ENCODE data around the gene C10orf67.

The C10orf67 gene

DNA sequence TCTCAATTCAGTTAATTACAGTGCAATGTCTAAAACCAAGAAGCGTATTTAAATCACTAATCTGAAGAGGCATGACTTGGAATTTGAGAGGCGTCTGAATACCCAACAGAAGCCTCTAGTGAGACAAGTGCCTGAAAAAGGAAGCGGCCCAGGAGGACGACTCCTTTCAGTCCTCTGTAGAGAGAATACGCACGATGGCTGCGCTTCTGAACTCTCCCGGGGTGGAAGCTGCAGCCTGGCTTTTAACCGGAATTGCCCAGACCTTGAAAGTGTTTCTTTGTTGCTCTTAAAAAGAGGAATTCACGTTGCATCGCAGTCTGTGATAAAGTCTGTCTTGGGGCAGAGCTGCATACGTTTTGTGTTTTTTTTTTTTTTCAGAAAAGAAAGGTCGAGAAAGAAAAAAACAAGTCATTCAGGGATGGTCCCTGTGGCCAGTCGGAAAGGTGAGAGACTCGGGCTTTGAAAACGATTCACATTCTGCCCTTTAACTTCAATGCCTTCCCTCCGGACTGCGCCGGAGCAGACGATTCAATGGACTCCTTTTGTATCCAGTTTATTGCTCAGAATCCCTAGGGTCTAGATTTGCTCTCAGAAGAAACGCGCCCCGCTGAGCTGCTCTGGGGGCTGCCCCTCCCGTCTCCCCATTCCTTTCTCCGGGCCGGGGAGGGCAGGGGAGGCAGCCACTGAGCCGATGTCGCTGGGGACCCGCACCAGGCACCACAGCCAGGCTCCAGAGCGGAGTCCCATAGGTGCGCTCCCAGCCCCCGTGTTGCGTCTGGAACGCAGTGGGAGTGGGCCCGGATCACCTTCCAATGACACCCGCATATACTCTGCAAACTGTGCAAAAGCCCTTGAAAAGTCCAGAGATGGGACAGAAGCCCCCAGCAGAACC is 153.5 kb downstream of the C10orf67 start:
- Histone ChIP-seq H3K36me3 (replicated peaks; ENCODE audit: low read depth, low read length) (no peaks in the 10 kb centered on the region), H3K9me3 (ENCODE audit: insufficient read depth, low read length) (no peaks in the 10 kb centered on the region), H3K9ac (ENCODE audit: low read length) (no peak overlapping the region), H3K4me3 (ENCODE audit: low read length) (no peak overlapping the region), H3K4me1 (ENCODE audit: low read length) (no peaks in the 10 kb centered on the region), H4K20me1 (ENCODE audit: insufficient read depth, low read length) (no peaks in the 10 kb centered on the region), H3K79me2 (ENCODE audit: low read length) (no peaks in the 10 kb centered on the region), H2AFZ (ENCODE audit: low read depth, low read length) (no peak overlapping the region), H3K4me2 (ENCODE audit: low read length) (no peak overlapping the region), H3K27me3 (ENCODE audit: low read depth, low read length) (no peaks in the 10 kb centered on the region), H3K27ac (ENCODE audit: low read length) (no peak overlapping the region)
- TF ChIP-seq CTCF (IDR thresholded peaks at IDR 0.05; ENCODE audit: low read depth, low read length): no peak
- TF ChIP-seq EZH2phosphoT487 (IDR thresholded peaks at IDR 0.05; ENCODE audit: low read depth): no peak

DNA sequence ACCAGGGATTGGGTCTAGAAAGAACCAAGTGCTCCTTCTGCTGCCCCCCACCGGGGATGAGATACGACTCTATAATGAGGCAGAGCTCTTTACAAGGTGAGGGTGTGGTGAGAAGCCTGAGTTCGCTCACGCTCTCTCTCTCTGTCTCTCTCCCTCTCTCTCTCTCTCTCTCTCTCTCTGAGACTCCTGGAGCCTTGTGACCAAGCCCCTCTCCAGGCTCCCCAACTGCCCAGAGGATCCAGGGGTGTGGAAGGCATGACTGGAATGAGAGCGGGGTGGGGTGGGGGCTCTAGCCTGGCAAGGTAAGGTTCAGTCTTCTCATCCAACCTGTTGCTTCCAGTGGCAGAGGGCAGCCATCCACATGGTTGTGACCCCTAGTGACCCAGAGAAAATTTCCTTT is 155.6 kb downstream of the C10orf67 start:
- H4K20me1 ChIP-seq (ENCODE audit: insufficient read depth, low read length): no peaks in the 10 kb centered on the region
- no peaks in the 10 kb centered on the region for H3K4me1 ChIP-seq (ENCODE audit: low read length)
- TF ChIP-seq CTCF (IDR thresholded peaks at IDR 0.05; ENCODE audit: low read depth, low read length) (no peak), EZH2phosphoT487 (IDR thresholded peaks at IDR 0.05; ENCODE audit: low read depth) (no peak)
- H3K9ac ChIP-seq (ENCODE audit: low read length): no peak overlapping the region
- no peaks in the 10 kb centered on the region for H3K79me2 ChIP-seq (ENCODE audit: low read length)
- H2AFZ ChIP-seq (ENCODE audit: low read depth, low read length): no peak overlapping the region
- no peaks in the 10 kb centered on the region for H3K36me3 ChIP-seq (replicated peaks; ENCODE audit: low read depth, low read length)
- H3K4me3 ChIP-seq (ENCODE audit: low read length): no peak overlapping the region
- H3K27ac ChIP-seq (ENCODE audit: low read length): no peak overlapping the region
- no peak overlapping the region for H3K4me2 ChIP-seq (ENCODE audit: low read length)
- H3K27me3 ChIP-seq (ENCODE audit: low read depth, low read length): no peaks in the 10 kb centered on the region
- H3K9me3 ChIP-seq (ENCODE audit: insufficient read depth, low read length): no peaks in the 10 kb centered on the region

GRCh38 chr10:23187155-23187554 is 157.4 kb downstream of the C10orf67 start:
- Histone ChIP-seq H2AFZ (ENCODE audit: low read depth, low read length) (no peak overlapping the region), H3K36me3 (replicated peaks; ENCODE audit: low read depth, low read length) (no peaks in the 10 kb centered on the region), H3K27me3 (ENCODE audit: low read depth, low read length) (no peaks in the 10 kb centered on the region), H3K4me3 (ENCODE audit: low read length) (no peak overlapping the region), H4K20me1 (ENCODE audit: insufficient read depth, low read length) (no peaks in the 10 kb centered on the region), H3K79me2 (ENCODE audit: low read length) (no peaks in the 10 kb centered on the region), H3K4me2 (ENCODE audit: low read length) (no peak overlapping the region), H3K27ac (ENCODE audit: low read length) (no peak overlapping the region), H3K9ac (ENCODE audit: low read length) (no peak overlapping the region), H3K9me3 (ENCODE audit: insufficient read depth, low read length) (no peaks in the 10 kb centered on the region), H3K4me1 (ENCODE audit: low read length) (no peaks in the 10 kb centered on the region)
- TF ChIP-seq EZH2phosphoT487 (IDR thresholded peaks at IDR 0.05; ENCODE audit: low read depth): no peak

GRCh38 chr10:23186697-23187096 is 157.9 kb downstream of the C10orf67 start:
- H3K9me3 ChIP-seq (ENCODE audit: insufficient read depth, low read length): no peaks in the 10 kb centered on the region
- no peaks in the 10 kb centered on the region for H3K4me1 ChIP-seq (ENCODE audit: low read length)
- no peak overlapping the region for H3K4me3 ChIP-seq (ENCODE audit: low read length)
- no peaks in the 10 kb centered on the region for H4K20me1 ChIP-seq (ENCODE audit: insufficient read depth, low read length)
- H3K4me2 ChIP-seq (ENCODE audit: low read length): no peak overlapping the region
- no peaks in the 10 kb centered on the region for H3K79me2 ChIP-seq (ENCODE audit: low read length)
- H3K27ac ChIP-seq (ENCODE audit: low read length): no peak overlapping the region
- no peak for TF ChIP-seq CTCF (IDR thresholded peaks at IDR 0.05; ENCODE audit: low read depth, low read length)
- no peak overlapping the region for H2AFZ ChIP-seq (ENCODE audit: low read depth, low read length)
- no peaks in the 10 kb centered on the region for H3K27me3 ChIP-seq (ENCODE audit: low read depth, low read length)
- no peaks in the 10 kb centered on the region for H3K36me3 ChIP-seq (replicated peaks; ENCODE audit: low read depth, low read length)
- no peak overlapping the region for H3K9ac ChIP-seq (ENCODE audit: low read length)
